ENCODE data around the gene BNC2.

BNC2 gene

DNA sequence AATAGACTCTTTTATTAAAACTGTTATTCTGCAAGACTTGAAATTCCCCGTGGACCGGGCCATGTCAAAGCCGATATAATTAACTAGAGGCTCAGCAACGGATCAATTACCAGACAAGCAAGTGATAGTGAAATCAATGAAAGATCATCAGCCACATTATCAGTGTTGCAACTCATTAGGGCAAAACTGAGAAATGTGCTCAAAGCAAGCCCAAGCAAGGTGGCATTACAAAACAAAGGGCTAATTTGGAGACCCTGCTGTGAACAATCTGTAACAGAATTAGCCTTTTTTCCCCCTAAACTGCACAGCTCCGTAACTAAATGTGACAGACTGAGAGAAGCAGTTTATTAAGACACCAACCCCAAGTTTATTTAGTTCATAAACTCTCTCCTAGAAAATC lies 140.3 kb downstream of the BNC2 start:
- TF ChIP-seq, protein P1, sequence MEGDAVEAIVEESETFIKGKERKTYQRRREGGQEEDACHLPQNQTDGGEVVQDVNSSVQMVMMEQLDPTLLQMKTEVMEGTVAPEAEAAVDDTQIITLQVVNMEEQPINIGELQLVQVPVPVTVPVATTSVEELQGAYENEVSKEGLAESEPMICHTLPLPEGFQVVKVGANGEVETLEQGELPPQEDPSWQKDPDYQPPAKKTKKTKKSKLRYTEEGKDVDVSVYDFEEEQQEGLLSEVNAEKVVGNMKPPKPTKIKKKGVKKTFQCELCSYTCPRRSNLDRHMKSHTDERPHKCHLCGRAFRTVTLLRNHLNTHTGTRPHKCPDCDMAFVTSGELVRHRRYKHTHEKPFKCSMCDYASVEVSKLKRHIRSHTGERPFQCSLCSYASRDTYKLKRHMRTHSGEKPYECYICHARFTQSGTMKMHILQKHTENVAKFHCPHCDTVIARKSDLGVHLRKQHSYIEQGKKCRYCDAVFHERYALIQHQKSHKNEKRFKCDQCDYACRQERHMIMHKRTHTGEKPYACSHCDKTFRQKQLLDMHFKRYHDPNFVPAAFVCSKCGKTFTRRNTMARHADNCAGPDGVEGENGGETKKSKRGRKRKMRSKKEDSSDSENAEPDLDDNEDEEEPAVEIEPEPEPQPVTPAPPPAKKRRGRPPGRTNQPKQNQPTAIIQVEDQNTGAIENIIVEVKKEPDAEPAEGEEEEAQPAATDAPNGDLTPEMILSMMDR (IDR thresholded peaks at IDR 0.05; ENCODE audit: low read depth, low read length, missing control alignments), result no peak
- no peak overlapping the region for H3K4me3 ChIP-seq (ENCODE audit: low read depth, low read length)
- DNase-seq (ENCODE audit: low read depth), result no peak

DNA sequence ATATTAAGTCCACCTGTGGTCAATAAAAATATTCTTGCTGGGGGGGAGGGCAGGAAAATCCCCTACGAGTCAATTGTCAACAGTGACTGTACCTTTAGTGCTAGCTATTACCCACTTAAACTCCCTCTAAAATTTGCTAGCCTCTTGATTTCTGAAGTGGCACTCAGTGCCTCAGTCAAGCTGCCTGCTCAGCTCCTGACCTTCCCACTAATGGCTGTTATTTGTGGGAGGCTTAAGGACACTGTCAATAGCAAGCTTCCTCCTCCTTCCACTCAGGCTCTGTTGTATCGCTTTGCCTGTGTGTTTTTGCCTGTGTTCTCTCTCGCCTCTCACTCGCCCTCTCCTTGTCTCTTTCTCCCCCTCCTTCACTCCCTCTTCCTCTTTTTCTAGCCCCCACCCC lies 140.8 kb downstream of the BNC2 start:
- no peak for DNase-seq (ENCODE audit: low read depth)
- H3K4me3 ChIP-seq (ENCODE audit: low read depth, low read length), result no peak overlapping the region
- TF ChIP-seq, protein P1 (IDR thresholded peaks at IDR 0.05; ENCODE audit: low read depth, low read length, missing control alignments), result no peak

GRCh38 chr9:16728137-16728508 lies 142.3 kb downstream of the BNC2 start:
- TF ChIP-seq, protein P1 (IDR thresholded peaks at IDR 0.05; ENCODE audit: low read depth, low read length, missing control alignments), result no peak
- DNase-seq (ENCODE audit: low read depth), result no peak
- H3K4me3 ChIP-seq (ENCODE audit: low read depth, low read length), result no peak overlapping the region

GRCh38 chr9:16727452-16728136 lies 142.9 kb downstream of the BNC2 start:
- TF ChIP-seq, protein P1 (IDR thresholded peaks at IDR 0.05; ENCODE audit: low read depth, low read length, missing control alignments), result no peak
- no peak for DNase-seq (ENCODE audit: low read depth)
- H3K4me3 ChIP-seq (ENCODE audit: low read depth, low read length), result no peak overlapping the region

- TF ChIP-seq, protein P1 (IDR thresholded peaks at IDR 0.05; ENCODE audit: low read depth, low read length, missing control alignments), result no peak
- H3K4me3 ChIP-seq (ENCODE audit: low read depth, low read length), result no peak overlapping the region
- DNase-seq (ENCODE audit: low read depth), result no peak
These were observed 143.6 kb downstream of the BNC2 start for GRCh38 chr9:16726718-16727451.

DNA sequence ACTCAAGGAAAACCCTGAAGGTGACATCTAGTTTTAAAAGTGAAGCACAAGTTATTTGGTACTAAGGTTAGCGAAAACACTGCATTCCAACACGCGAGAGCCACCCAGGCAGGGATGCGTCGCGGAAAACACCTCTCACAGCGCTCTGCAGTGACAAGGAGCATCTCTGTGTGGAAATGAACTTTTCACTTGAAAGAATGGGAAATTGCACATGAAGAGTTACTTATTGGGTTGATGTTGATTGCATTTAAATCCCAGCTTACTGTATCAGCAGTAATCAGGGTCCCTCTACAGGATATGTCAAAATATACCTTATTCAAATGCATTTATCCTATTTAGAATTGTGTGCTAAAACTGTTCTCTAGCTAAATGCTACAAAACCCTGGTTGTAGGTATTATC lies 144.4 kb downstream of the BNC2 start:
- no peak for DNase-seq (ENCODE audit: low read depth)
- TF ChIP-seq, protein P1 (IDR thresholded peaks at IDR 0.05; ENCODE audit: low read depth, low read length, missing control alignments), result no peak
- no peak overlapping the region for H3K4me3 ChIP-seq (ENCODE audit: low read depth, low read length)
